ENCODE results near the gene RPL41.
"Not testable (repeated sequence)": the region's sequence is repeated elsewhere in the genome, so short reads cannot be mapped to it uniquely, and the experiment has no call there.

Gene RPL41

GRCh38 chr12:56116267-56117081, at the start of gene RPL41:
RPL41 (plus strand) TSS chr12:56116633.
- peak; percentile 91 for DNase-seq

- DNase-seq: no peak
Measured at GRCh38 chr12:56071648-56072047, 44.8 kb upstream of the RPL41 start.

GRCh38 chr12:56074396-56074795, 42.0 kb upstream of the RPL41 start:
- no peak for DNase-seq

GRCh38 chr12:56077966-56078365, 38.5 kb upstream of the RPL41 start:
- DNase-seq: not testable (repeated sequence)

- no peak for DNase-seq
Measured at GRCh38 chr12:56078427-56078826, 38.0 kb upstream of the RPL41 start.

- DNase-seq: peak; percentile 16
Measured at GRCh38 chr12:56078931-56079722, 37.3 kb upstream of the RPL41 start.

GRCh38 chr12:56079723-56080555, 36.5 kb upstream of the RPL41 start, which contains the start of gene ERBB3:
ERBB3 (plus strand) TSS chr12:56080165; CDS start chr12:56080301, 136 bp downstream.
- DNase-seq: peak; percentile 2

- DNase-seq: no peak
Measured at GRCh38 chr12:56080556-56081138, 35.8 kb upstream of the RPL41 start.

GRCh38 chr12:56081393-56082347, 34.8 kb upstream of the RPL41 start:
- no peak for DNase-seq

- DNase-seq: no peak
Measured at GRCh38 chr12:56082382-56082781, 34.1 kb upstream of the RPL41 start.

GRCh38 chr12:56082967-56083366, 33.5 kb upstream of the RPL41 start:
- DNase-seq: no peak

- DNase-seq: no peak
Measured at GRCh38 chr12:56084958-56085543, 31.4 kb upstream of the RPL41 start.

- no peak for DNase-seq
Measured at GRCh38 chr12:56086096-56086495, 30.3 kb upstream of the RPL41 start.

GRCh38 chr12:56086608-56087007, 29.8 kb upstream of the RPL41 start:
- no peak for DNase-seq

GRCh38 chr12:56087220-56087619, 29.2 kb upstream of the RPL41 start:
- DNase-seq: no peak

- no peak for DNase-seq
Measured at GRCh38 chr12:56097738-56098137, 18.7 kb upstream of the RPL41 start.

- DNase-seq: no peak
Measured at GRCh38 chr12:56098592-56098991, 17.8 kb upstream of the RPL41 start.

- no peak for DNase-seq
Measured at GRCh38 chr12:56099787-56100186, 16.6 kb upstream of the RPL41 start.

- DNase-seq: no peak
Measured at GRCh38 chr12:56101045-56101444, 15.4 kb upstream of the RPL41 start.

- no peak for DNase-seq
Measured at GRCh38 chr12:56102683-56103065, 13.8 kb upstream of the RPL41 start.

- DNase-seq: no peak
Measured at GRCh38 chr12:56103066-56103711, 13.2 kb upstream of the RPL41 start.
